HG03460 (cell line): ENCODE results near the gene C11orf68.

Experiments used
- ATAC-seq: cut with Tn5 transposase; IDR thresholded peaks from one replicate; pipeline ENCODE4 v1.9.1; 2021; ENCODE audit not compliant: unreplicated experiment

Gene C11orf68

GRCh38 chr11:65872586-65873317 lies 46.1 kb downstream of the C11orf68 start, which contains the start of gene EFEMP2:
Gene EFEMP2 (minus strand): TSS chr11:65872800. CDS start chr11:65872354, 446 bp downstream.
- no peak for ATAC-seq

- no peak for ATAC-seq
Measured at GRCh38 chr11:65871811-65872548, 46.9 kb downstream of the C11orf68 start.

GRCh38 chr11:65870706-65871681 lies 47.9 kb downstream of the C11orf68 start:
- ATAC-seq = no peak

- no peak for ATAC-seq
Measured at GRCh38 chr11:65870307-65870658, 48.6 kb downstream of the C11orf68 start.

GRCh38 chr11:65869643-65870306 lies 49.1 kb downstream of the C11orf68 start:
- ATAC-seq = no peak

GRCh38 chr11:65868907-65869306 lies 50.0 kb downstream of the C11orf68 start:
- no peak for ATAC-seq

GRCh38 chr11:65868076-65868667 lies 50.7 kb downstream of the C11orf68 start:
- no peak for ATAC-seq

GRCh38 chr11:65867284-65868071 lies 51.4 kb downstream of the C11orf68 start:
- no peak for ATAC-seq
